MM.1S (cell line): ENCODE measurements around the gene LRCH1.

Experiments used
- CTCF ChIP-seq: fragments of 300-600 bp; sonication (generic); IDR thresholded peaks from 2 replicates; pipeline ENCODE4 v1.5.1; 2016; ENCODE audit warnings: antibody characterized with exemption, low read length, mixed read lengths
- EZH2 ChIP-seq: fragments of 300-600 bp; sonication (generic); optimal IDR thresholded peaks from 2 replicates; pipeline ENCODE3; 2017; ENCODE audit warnings: low read depth, mild to moderate bottlenecking, antibody characterized with exemption, low read length, mixed read lengths
- EZH2phosphoT487 ChIP-seq: fragments of 300-600 bp; sonication (generic); IDR thresholded peaks from 2 replicates; pipeline ENCODE4 v1.6.1; 2018; ENCODE audit warnings: antibody characterized with exemption, low read length

GRCh38 chr13:46751811-46752635 is 199.1 kb downstream of the LRCH1 start:
- no peak for TF ChIP-seq CTCF
- TF ChIP-seq EZH2, result no peak
- no peak for TF ChIP-seq EZH2phosphoT487
